Transverse colon (tissue), 4 donors: ENCODE results near the gene CCNG2.

Source experiments
- CTCF ChIP-seq, 5 experiments: fragments of 200-600 bp in 3 of 5; fragments of 450-650 bp in 2 of 5; sonication (generic) in 3 of 5; IDR thresholded peaks; 1 replicate in 2 of 5; 2 replicates in 3 of 5; pipeline ENCODE4 v1.5.1; 2016 to 2017; ENCODE audit warnings: antibody characterized with exemption in 5 of 5, inconsistent platforms in 3 of 5, mild to moderate bottlenecking in 2 of 5, moderate library complexity in 1 of 5
- EP300 ChIP-seq: sonication (generic); formaldehyde crosslinking; IDR thresholded peaks from one replicate; pipeline ENCODE4 v1.6.1; 2017; ENCODE audit warnings: antibody characterized with exemption, low read depth
- POLR2A ChIP-seq: fragments of 450-650 bp; IDR thresholded peaks from one replicate; pipeline ENCODE4 v1.6.1; 2016; ENCODE audit warnings: antibody characterized with exemption, mild to moderate bottlenecking, moderate library complexity
- POLR2AphosphoS5 ChIP-seq, 3 donors: sonication (generic); formaldehyde crosslinking; IDR thresholded peaks; one replicate each; pipeline ENCODE4 v1.6.1; 2016; ENCODE audit warnings: antibody characterized with exemption in 3 of 3

DNA sequence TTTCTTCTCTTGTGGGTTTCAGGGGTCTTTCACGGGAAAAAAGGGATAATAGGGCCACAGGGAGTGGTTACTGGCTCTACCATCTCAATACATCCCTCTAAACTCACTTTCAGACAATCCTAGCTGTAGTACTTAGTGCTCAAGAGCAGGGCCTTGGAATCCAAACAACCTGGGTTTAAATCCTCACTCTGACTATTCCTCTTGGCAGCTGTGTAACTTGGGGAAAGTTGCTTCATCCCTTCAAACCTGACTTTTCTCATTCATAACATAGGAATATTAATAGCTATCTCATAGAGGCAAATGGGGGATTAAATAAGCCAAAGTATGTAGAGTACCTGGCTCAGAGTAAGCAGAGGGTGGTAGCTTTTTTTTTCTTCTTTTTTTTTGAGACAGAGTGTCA is 32.4 kb downstream of the CCNG2 start:
- TF ChIP-seq CTCF (IDR thresholded peaks at IDR 0.05) = no peak
- TF ChIP-seq POLR2AphosphoS5 (IDR thresholded peaks at IDR 0.05) = no peak
- TF ChIP-seq POLR2A = no peak
- TF ChIP-seq EP300 = no peak
